ENCODE data around the gene TMUB1.

The TMUB1 gene

GRCh38 chr7:151109094-151110048 is 26.1 kb upstream of the TMUB1 start:
- peak overlapping the region; percentile 97 for H3K27ac ChIP-seq
- no peak for TF ChIP-seq CTCF (conservative IDR thresholded peaks at IDR 0.05)

- no peak for TF ChIP-seq CTCF (conservative IDR thresholded peaks at IDR 0.05)
- 0 out of 2 replicates have a peak overlapping the region, but pooled peaks have one; percentile 5 for H3K27ac ChIP-seq
These were observed 24.6 kb upstream of the TMUB1 start for GRCh38 chr7:151107882-151108281.

- TF ChIP-seq CTCF (conservative IDR thresholded peaks at IDR 0.05) = no peak
- H3K27ac ChIP-seq = no peak overlapping the region
These were observed 21.3 kb upstream of the TMUB1 start for GRCh38 chr7:151104411-151105235.

- H3K27ac ChIP-seq = no peak overlapping the region
- no peak for TF ChIP-seq CTCF (conservative IDR thresholded peaks at IDR 0.05)
These were observed 20.7 kb upstream of the TMUB1 start for GRCh38 chr7:151103973-151104372.

GRCh38 chr7:151102991-151103390 is 19.7 kb upstream of the TMUB1 start:
- no peak overlapping the region for H3K27ac ChIP-seq
- no peak for TF ChIP-seq CTCF (conservative IDR thresholded peaks at IDR 0.05)

GRCh38 chr7:151101621-151102396 is 18.5 kb upstream of the TMUB1 start:
- H3K27ac ChIP-seq = peak overlapping the region; percentile 10; the same call in 1 of the 2 replicates
- TF ChIP-seq CTCF (conservative IDR thresholded peaks at IDR 0.05) = no peak
